ENCODE data around the gene DLGAP4. TPM values are rescaled to one million over a fixed set of nuclear protein-coding genes. Genes with fewer than 3 reads are reported as not detected.

DLGAP4 gene
- total RNA-seq, 1 experiment from 2014 or later: 59.9 TPM

DNA sequence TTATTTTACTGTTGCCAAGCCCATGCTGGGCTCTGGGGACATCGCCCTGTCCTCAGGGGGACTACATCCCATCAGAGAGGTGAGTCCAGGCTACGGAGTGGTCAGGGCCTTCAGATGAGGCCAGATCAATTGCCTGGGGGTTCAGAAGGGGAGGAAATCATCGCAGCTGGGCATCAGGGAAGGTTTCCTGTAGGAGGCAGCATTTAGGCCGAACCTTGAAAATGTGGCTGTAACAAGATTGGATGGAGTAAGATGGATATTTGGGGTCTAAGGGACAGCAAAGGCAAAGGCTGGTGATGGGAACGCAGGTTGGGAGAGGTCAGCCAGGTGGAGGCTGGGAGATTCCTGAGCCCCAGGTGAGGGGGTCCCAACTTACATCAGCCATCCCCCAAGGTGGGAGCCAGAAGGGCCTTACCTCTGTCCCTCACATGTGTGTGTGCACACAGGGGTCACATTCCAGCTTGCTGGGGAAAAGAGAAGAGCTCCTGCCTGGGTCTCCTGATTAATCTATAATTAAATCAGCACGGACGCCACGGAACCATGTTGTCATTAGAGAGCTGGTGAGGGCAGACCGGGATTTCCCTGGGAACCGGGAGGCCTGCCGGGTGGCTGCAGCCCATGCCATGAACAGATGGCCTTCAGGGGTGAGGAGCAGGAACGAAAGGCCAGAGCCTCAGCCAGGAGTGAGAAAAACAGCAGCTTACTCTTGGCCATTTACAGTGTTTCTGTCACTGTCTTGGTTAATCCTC lies 30.5 kb upstream of the DLGAP4 start:
- ChIA-PET CTCF (no interaction called here), POLR2A (ENCODE audit: low non-redundant PET) (no interaction called here)
- Histone ChIP-seq H3K4me3 (ENCODE audit: low read depth, low read length, poor library complexity, severe bottlenecking) (no peak overlapping the region), H3K27ac (ENCODE audit: low read depth, low read length, poor library complexity, severe bottlenecking) (no peak overlapping the region), H3K4me1 (ENCODE audit: insufficient read depth, low read length, poor library complexity, severe bottlenecking) (no peaks in the 10 kb centered on the region), H3K36me3 (ENCODE audit: insufficient read depth, low read length, poor library complexity, severe bottlenecking) (no peaks in the 10 kb centered on the region), H3K9me3 (ENCODE audit: low read depth, low read length, poor library complexity, severe bottlenecking) (no peaks in the 10 kb centered on the region), H3K27me3 (replicated peaks; ENCODE audit: insufficient read depth, low read depth, low read length, poor library complexity) (no peaks in the 10 kb centered on the region)
- TF ChIP-seq, protein P1, sequence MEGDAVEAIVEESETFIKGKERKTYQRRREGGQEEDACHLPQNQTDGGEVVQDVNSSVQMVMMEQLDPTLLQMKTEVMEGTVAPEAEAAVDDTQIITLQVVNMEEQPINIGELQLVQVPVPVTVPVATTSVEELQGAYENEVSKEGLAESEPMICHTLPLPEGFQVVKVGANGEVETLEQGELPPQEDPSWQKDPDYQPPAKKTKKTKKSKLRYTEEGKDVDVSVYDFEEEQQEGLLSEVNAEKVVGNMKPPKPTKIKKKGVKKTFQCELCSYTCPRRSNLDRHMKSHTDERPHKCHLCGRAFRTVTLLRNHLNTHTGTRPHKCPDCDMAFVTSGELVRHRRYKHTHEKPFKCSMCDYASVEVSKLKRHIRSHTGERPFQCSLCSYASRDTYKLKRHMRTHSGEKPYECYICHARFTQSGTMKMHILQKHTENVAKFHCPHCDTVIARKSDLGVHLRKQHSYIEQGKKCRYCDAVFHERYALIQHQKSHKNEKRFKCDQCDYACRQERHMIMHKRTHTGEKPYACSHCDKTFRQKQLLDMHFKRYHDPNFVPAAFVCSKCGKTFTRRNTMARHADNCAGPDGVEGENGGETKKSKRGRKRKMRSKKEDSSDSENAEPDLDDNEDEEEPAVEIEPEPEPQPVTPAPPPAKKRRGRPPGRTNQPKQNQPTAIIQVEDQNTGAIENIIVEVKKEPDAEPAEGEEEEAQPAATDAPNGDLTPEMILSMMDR (conservative IDR thresholded peaks at IDR 0.05; ENCODE audit: low read depth, low read length): no peak
- no peak for TF ChIP-seq EZH2 (IDR thresholded peaks at IDR 0.05; ENCODE audit: borderline replicate concordance, low read depth, low read length, poor library complexity, severe bottlenecking)
- BruUV-seq (replicated peaks): no TSS peak
- intact Hi-C loops (cut with micrococcal nuclease; ENCODE audit: unreplicated experiment): no loop called here
- no peak for DNase-seq (ENCODE audit: low spot score)

DNA sequence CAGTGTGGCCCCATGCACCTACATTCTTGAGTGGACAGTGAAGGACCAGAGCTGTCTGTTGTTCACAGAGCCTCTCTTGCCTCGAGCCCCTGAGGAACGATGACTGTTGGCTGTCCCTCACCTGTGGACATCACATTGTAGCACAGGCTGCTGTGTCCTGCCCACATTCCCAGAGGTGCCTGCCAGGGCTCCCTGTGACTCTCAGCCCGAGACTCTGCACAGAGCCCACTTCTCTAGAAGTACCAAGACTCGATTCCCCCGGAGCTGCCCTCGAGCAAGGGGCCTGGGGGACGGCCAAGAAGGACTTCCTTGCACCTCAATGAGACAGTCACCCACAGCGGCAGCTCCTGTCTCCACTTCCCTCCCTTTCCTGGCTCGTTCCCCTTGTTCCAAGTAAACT lies 28.6 kb upstream of the DLGAP4 start:
- BruUV-seq (replicated peaks): no TSS peak
- H3K9me3 ChIP-seq (ENCODE audit: low read depth, low read length, poor library complexity, severe bottlenecking): no peaks in the 10 kb centered on the region
- H3K36me3 ChIP-seq (ENCODE audit: insufficient read depth, low read length, poor library complexity, severe bottlenecking): no peaks in the 10 kb centered on the region
- no peak for DNase-seq (ENCODE audit: low spot score)
- no peak overlapping the region for H3K4me3 ChIP-seq (ENCODE audit: low read depth, low read length, poor library complexity, severe bottlenecking)
- ChIA-PET CTCF (no interaction called here), POLR2A (ENCODE audit: low non-redundant PET) (no interaction called here)
- H3K27me3 ChIP-seq (replicated peaks; ENCODE audit: insufficient read depth, low read depth, low read length, poor library complexity): no peaks in the 10 kb centered on the region
- intact Hi-C loops (cut with micrococcal nuclease; ENCODE audit: unreplicated experiment): no loop called here
- H3K27ac ChIP-seq (ENCODE audit: low read depth, low read length, poor library complexity, severe bottlenecking): no peak overlapping the region
- TF ChIP-seq, protein P1 (conservative IDR thresholded peaks at IDR 0.05; ENCODE audit: low read depth, low read length): no peak
- no peak for TF ChIP-seq EZH2 (IDR thresholded peaks at IDR 0.05; ENCODE audit: borderline replicate concordance, low read depth, low read length, poor library complexity, severe bottlenecking)
- H3K4me1 ChIP-seq (ENCODE audit: insufficient read depth, low read length, poor library complexity, severe bottlenecking): no peaks in the 10 kb centered on the region

DNA sequence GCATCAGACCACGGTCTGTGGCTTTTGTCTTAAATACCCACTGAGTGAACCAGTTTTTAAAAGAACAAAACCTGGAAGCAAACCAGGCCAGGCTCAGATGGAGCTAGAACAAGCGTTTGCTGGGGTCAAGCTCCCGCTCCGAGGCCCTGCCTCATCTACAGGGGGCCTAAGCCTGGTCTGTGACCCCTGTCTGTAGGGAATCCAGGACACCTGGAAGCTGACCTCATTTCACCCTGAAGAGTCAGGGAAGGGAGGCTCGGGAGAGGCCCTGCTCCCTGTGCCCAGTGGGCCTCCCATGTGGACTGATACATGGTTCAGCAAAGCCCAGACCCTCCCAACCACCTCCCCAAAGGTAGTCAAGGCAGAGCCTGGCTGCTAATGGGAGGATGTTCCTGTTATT lies 26.8 kb upstream of the DLGAP4 start:
- ChIA-PET CTCF (no interaction called here), POLR2A (ENCODE audit: low non-redundant PET) (no interaction called here)
- Histone ChIP-seq H3K36me3 (ENCODE audit: insufficient read depth, low read length, poor library complexity, severe bottlenecking) (no peaks in the 10 kb centered on the region), H3K27me3 (replicated peaks; ENCODE audit: insufficient read depth, low read depth, low read length, poor library complexity) (no peaks in the 10 kb centered on the region), H3K4me3 (ENCODE audit: low read depth, low read length, poor library complexity, severe bottlenecking) (no peak overlapping the region), H3K9me3 (ENCODE audit: low read depth, low read length, poor library complexity, severe bottlenecking) (no peaks in the 10 kb centered on the region), H3K4me1 (ENCODE audit: insufficient read depth, low read length, poor library complexity, severe bottlenecking) (no peaks in the 10 kb centered on the region), H3K27ac (ENCODE audit: low read depth, low read length, poor library complexity, severe bottlenecking) (no peak overlapping the region)
- DNase-seq (ENCODE audit: low spot score): no peak
- BruUV-seq (replicated peaks): no TSS peak
- TF ChIP-seq, protein P1 (conservative IDR thresholded peaks at IDR 0.05; ENCODE audit: low read depth, low read length): no peak
- no peak for TF ChIP-seq EZH2 (IDR thresholded peaks at IDR 0.05; ENCODE audit: borderline replicate concordance, low read depth, low read length, poor library complexity, severe bottlenecking)
- intact Hi-C loops (cut with micrococcal nuclease; ENCODE audit: unreplicated experiment): no loop called here

Data from A673 (cell line).